ENCODE results near the gene PCDH15. TPM values are rescaled to one million over a fixed set of nuclear protein-coding genes. Genes with fewer than 3 reads are reported as not detected.

The PCDH15 gene
- total and polyA plus RNA-seq, 9 of the 15 experiments (the other 6 are each of a cell fraction or from before 2014, with no cell fraction given): not detected

- no TSS peak for BruUV-seq (replicated peaks)
- ATAC-seq: no peak
- 0% methylated on average over 2 of the region's 2 CpGs for WGBS (ENCODE audit: insufficient coverage, low coverage, missing lambda C conversion rate)
These were observed 597.6 kb downstream of the PCDH15 start for GRCh38 chr10:54203401-54203800.

More at GRCh38 chr10:54203401-54203800, 597.6 kb downstream of the PCDH15 start:
- no peak overlapping the region for H3K9ac ChIP-seq (ENCODE audit: insufficient read depth in 1 of 2, low read depth in 2 of 2, low read length in 2 of 2)
- DNase-seq (ENCODE audit: extremely low read depth in 1 of 4, low spot score in 3 of 4) (no peak), FAIRE-seq (no peak)
- H3K4me2 ChIP-seq (ENCODE audit: insufficient read depth, low read length): no peak overlapping the region
- H3K9me3 ChIP-seq (replicated peaks; ENCODE audit: control insufficient read depth, insufficient read depth, low read depth, low read length): no peaks in the 10 kb centered on the region
- no peak for TF ChIP-seq CBFA2T3 (IDR thresholded peaks at IDR 0.05)
- no peak for TF ChIP-seq ETV5 (CRISPR knock-in tag; IDR thresholded peaks at IDR 0.05; ENCODE audit: low read depth)
- no peak for TF ChIP-seq PHB (CRISPR knock-in tag; IDR thresholded peaks at IDR 0.05)
- no peak for TF ChIP-seq EWSR1 (IDR thresholded peaks at IDR 0.05; ENCODE audit: borderline replicate concordance, low read depth, partially characterized antibody)
- no peak for TF ChIP-seq MXI1 (IDR thresholded peaks at IDR 0.05; ENCODE audit: low read depth, low read length)
- TF ChIP-seq ZNF232 (CRISPR knock-in tag; IDR thresholded peaks at IDR 0.05): no peak
- TF ChIP-seq TRIM28 (IDR thresholded peaks at IDR 0.05): no peak
- TF ChIP-seq GTF2E2 (tag; IDR thresholded peaks at IDR 0.05): no peak
- no peak for TF ChIP-seq CCNT2 (IDR thresholded peaks at IDR 0.05; ENCODE audit: borderline replicate concordance, extremely low read depth, insufficient read length, low read depth, low read length)
- no peak for TF ChIP-seq RBFOX2 (IDR thresholded peaks at IDR 0.05; ENCODE audit: low read depth, low read length)
- TF ChIP-seq BDP1 (IDR thresholded peaks at IDR 0.05; ENCODE audit: insufficient read depth, insufficient read length): no peak
- no peak for TF ChIP-seq NFXL1 (CRISPR knock-in tag; IDR thresholded peaks at IDR 0.05)
- TF ChIP-seq GATAD2A (IDR thresholded peaks at IDR 0.05): no peak
- TF ChIP-seq STAG1 (CRISPR knock-in tag; IDR thresholded peaks at IDR 0.05; ENCODE audit: borderline replicate concordance): no peak
- TF ChIP-seq MITF (IDR thresholded peaks at IDR 0.05): no peak
- H3K79me2 ChIP-seq (ENCODE audit: control insufficient read depth, insufficient read depth, low read length): no peaks in the 10 kb centered on the region
- POLR2A ChIA-PET: no interaction called here
- no peaks in the 10 kb centered on the region for H3K36me3 ChIP-seq (ENCODE audit: control insufficient read depth, insufficient read depth, low read length)
- no peaks in the 10 kb centered on the region for H3K4me1 ChIP-seq (replicated peaks in 1 of 2; ENCODE audit: control insufficient read depth in 2 of 2, insufficient read depth in 2 of 2, low read length in 2 of 2)
- H4K20me1 ChIP-seq (replicated peaks; ENCODE audit: control insufficient read depth, insufficient read depth, low read length): no peaks in the 10 kb centered on the region
- H3K27me3 ChIP-seq (ENCODE audit: control insufficient read depth in 2 of 2, insufficient read depth in 2 of 2, low read length in 2 of 2): no peaks in the 10 kb centered on the region
- H2AFZ ChIP-seq (ENCODE audit: low read depth, low read length): no peak overlapping the region
- in situ Hi-C loops (cut with MboI) (no loop called here), intact Hi-C loops (cut with micrococcal nuclease) (no loop called here)
- H3K9me1 ChIP-seq (ENCODE audit: control insufficient read depth, insufficient read depth, low read length): no peaks in the 10 kb centered on the region
- no peak overlapping the region for H3K4me3 ChIP-seq
- no peak overlapping the region for H3K27ac ChIP-seq (ENCODE audit: extremely low read depth, low read depth, low read length)
- CTCF ChIA-PET (ENCODE audit: low intra/inter-chr PET ratio): no interaction called here

All from K562 (cell line).